HG03558 (cell line): ENCODE measurements around the gene BCDIN3D.
"Not testable (repeated sequence)": the region's sequence is repeated elsewhere in the genome, so short reads cannot be mapped to it uniquely, and the experiment has no call there.

Experiments
- ATAC-seq: cut with Tn5 transposase; IDR thresholded peaks from one replicate; pipeline ENCODE4 v1.9.1; 2021; ENCODE audit warnings: moderate number of reproducible peaks; ENCODE audit not compliant: unreplicated experiment; ENCODE audit errors: extremely low read depth

BCDIN3D gene

DNA sequence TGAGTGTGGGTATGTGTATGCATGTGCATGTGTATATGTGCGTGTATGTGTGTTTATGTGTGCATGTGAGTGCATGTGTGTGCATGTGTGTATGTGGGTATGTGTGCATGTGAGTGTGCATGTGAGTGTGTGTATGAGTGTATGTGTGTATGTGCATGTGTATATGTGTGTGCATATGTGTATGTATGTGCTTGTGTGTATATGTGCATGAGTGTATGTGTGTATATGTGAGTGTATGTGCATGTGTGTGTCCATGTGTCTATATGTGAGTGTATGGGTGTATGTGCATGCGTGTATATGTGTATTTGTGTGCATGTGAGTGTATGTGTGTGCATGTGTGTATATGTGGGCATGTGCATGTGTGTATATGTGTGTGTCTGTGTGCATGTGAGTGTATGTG lies 35.1 kb upstream of the BCDIN3D start:
- ATAC-seq: no peak

- no peak for ATAC-seq
Observed at GRCh38 chr12:49877066-49877465, 34.2 kb upstream of the BCDIN3D start.

DNA sequence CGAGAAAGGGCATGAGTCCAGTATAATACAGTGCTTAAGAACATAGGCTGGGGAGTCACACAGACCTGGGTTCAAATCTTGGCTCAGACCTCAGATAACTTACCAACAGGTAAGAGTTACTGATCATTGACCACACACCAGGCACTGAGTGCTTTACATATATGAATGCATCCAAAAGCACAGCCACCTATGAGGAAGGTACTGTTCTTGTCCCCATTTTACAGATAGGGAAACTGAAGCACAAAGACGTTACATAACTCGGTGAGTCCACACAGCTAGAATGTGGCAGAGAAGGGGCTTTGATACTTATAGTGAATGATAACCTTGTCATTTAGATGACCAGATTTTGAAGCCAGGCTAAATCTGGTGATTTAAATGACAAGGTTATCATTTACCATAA lies 33.2 kb upstream of the BCDIN3D start:
- no peak for ATAC-seq

GRCh38 chr12:49875115-49875720 lies 32.3 kb upstream of the BCDIN3D start:
- no peak for ATAC-seq

- no peak for ATAC-seq
Observed at GRCh38 chr12:49874142-49874897, 31.4 kb upstream of the BCDIN3D start.

DNA sequence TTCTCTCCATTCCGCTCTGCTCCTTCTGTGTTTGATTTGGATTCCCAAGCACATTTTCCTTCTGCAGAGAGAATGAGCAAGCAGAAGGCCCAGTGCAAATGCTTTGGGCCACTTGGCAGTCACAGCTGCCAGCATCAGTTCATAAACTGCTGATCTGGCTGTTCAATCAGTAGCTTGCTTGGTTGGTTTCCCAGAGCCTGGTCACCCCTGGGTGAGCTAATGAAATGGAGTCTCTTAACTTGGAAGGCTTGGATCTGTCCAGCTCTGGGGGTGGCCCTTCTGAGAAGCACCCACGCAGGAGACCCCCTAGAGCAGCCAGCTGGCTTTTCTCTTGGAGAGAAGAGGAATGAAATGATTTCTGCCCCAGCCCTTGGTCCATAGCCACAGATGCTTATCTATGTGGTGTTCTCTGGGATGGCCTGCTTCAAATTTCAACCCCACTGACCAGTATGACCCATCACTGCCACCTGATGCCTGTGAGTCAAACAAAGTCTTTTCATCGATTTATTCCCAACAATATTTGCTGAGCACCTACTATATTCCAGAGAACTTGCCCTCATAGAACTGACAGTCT lies 30.5 kb upstream of the BCDIN3D start:
- ATAC-seq: no peak

DNA sequence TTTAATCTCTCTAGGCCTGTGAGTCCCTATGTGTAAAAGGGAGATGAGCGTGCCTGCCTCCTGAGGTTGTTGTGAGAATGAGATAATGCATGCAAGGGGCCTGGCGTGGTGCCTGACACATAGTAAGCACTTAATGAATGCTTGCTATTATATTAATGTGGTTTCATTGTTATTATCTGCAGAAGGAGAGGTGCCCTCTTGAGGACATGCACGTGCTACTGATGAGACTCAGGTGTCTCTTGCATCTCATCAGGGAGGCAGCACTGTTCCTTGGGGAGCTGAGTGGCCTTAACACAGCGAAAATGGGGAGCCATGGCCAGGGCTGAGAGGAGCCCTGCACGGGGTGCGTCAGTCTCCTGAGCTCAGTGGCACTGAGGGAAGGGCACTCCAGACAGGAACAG lies 29.9 kb upstream of the BCDIN3D start:
- ATAC-seq: no peak

GRCh38 chr12:49872381-49872780 lies 29.5 kb upstream of the BCDIN3D start:
- no peak for ATAC-seq

DNA sequence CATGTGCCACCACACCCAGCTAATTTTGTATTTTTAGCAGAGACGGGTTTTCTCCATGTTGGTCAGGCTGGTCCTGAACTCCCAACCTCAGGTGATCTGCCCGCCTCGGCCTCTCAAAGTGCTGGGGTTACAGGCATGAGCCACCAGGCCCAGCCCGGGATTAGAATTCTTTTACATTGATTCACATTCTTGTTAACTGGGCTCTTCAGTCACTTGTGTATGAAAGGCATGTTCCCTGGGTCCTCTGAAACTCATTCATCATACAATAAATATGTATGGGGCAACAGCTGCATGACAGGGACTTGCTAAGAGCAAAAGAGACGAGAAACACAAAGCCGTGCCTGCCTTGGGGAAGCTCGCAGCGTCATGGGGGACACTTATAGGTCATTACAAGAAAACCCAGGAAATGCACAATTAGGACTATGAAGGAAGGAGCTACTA lies 28.9 kb upstream of the BCDIN3D start:
- not testable (repeated sequence) for ATAC-seq

GRCh38 chr12:49871263-49871561 lies 28.3 kb upstream of the BCDIN3D start:
- no peak for ATAC-seq

DNA sequence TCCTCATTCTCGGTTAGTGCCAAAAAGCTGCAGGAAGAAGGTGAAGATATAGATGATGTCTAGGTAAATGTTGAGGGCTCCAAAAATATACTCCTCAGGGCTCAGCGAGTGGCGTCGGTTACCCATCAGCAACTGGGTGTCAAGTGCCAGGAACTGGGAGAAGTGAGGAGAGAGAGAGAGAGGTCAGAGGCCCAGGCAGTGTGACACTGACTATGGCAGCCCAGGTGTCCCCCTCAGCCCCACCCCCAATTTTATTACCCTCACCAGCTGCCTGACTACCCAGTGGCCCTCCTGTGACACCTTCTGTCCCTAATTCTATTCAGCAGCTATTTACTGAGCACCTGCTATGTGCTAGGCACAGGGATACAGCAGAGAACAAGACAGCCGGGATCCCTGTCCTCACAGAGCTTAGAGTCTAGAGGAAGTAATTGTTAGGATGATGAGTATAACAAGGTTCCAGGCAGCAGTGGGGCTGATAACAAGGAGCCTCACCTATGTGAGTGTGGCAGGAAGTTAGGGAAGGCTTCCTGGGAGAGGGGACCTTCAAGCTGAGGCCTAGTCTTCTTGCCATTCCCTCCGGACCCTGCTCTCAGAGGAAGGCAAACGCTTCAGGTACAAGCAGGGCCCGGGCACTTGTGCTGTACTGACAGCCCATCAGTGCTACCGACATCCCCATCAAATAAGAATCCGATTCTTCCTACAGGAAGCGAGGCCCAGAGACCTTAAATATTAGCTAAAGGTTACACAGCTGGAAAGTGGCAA lies 27.8 kb upstream of the BCDIN3D start:
- ATAC-seq: no peak

DNA sequence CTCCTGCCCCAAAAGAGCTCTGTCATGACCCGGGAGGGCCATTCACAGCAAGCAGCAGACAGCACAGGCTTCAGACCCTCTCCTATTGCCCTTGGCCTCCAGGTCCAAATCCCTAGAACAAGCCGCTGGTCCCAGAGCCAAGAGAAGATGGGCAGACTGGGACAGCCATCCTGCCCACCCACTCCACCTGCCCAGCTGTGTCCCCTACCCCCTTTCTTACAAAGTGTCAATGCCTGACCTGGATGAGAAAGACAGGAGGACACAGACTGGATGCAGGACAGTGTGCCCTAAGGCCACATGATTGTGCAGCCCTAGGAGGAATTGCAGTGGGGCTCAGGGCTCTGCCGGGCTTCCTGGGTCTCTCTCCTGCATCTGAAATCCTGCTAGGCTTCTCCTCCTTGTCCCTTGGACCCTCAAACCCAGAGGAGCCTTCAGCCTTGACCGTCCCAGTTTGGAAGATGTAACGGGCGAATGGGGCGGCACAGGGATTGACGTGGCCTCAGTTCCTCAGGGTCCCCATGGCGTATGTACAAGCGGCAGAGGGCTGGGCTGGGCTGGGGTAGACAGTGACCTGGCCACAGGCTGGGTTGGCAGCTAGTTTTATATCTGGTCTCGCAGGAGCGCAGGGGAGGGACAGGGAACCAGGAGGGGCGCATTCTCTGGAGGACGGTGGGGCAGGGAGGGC lies 27.1 kb upstream of the BCDIN3D start:
- no peak for ATAC-seq

DNA sequence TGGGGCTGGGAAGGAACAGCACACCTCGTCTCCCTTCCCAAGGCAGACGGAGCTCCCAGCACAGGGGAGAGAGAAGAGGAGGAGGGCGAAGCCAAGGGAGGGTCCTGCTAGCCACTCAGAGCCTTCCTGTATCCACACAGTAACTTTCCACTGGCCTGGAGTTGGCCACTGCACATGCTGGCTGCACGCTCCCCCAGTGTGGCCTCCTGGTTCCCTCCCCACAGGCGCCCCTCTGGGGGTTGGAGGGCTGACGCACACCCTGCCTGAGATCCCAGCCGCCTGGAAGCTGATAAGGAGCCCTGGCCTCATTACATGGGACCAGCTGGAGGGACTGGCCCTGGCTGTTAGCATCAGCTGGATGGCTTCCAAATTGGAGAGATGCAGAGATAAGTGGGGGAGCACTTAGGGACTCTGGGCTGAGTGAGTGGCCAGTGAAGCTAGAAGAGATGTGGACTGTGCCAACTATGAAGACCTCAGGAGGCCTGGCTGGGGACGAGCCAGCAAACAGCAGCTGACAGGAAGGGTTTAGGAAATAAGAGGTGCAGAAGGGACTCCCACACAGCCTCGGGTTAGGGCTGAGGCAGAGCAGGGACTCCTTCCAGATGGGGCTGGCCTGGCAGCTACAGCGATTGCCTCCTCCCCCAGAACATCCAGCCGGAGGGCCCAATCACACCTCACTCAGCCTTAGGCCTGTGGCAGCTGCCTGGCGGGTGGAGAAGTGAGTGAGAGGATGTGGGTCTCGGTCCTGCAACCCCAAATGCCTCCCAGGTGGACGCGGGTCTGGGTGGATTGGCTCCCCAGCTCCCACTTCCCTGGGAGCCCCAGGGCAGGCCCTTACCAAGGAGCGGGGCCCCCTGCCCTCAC lies 26.3 kb upstream of the BCDIN3D start:
- no peak for ATAC-seq

DNA sequence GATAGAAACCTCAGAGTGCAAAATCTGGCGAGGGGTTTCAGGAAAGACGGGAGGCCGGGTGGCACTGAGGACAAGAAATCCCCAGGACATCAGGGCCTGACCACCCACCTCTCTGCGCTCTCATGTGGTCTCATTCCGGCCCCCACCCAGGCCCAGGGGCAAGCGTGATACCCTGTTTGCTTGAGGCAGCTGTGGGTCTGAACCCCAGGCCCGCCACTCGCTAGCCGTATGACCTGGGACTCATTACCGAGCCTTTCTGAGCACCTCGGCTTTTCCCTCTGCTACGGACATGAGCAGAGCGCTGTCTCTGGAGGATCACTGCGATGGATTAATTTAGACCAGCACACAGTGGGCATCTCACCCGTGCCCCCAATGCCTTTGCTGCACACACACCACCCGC lies 25.5 kb upstream of the BCDIN3D start:
- no peak for ATAC-seq

DNA sequence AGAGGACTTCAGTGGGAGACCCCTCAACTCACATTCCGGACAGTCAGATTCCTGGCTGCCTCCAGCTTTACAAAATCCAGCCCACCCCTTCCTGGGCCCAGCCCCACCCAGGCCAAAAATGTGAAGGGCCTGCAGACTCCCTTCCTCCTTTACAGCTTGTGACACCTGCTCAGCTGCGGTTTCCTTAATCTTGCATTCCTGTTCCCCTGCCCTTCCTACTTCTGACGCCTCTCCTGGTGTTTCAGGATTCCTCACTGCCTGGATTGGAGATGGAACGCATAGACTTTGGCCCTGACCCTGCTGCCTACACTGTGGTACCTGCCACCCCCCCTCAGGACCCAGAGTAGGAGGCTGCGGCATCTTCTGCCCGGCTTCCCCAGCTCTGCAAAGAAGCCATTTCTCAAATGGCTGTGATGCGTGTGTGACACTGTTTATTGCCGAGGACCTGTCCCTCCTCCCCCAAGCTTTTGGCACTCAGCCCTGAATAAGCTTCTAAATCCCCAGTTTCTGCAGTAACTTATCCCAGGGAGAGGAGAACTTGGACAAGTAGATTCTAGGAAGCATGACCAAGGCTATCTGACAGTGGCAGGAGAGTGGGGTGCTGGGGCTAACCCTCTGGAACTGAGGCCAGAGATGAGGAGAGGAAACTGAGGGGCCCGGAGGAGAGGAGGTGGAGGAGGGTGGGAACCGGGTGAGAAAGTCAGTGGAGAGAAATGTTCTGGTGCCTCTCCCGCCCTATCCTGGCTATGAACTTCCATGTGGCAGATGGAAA lies 24.9 kb upstream of the BCDIN3D start:
- no peak for ATAC-seq

GRCh38 chr12:49866859-49867569 lies 24.1 kb upstream of the BCDIN3D start:
- no peak for ATAC-seq

- ATAC-seq: no peak
Observed at GRCh38 chr12:49865782-49866135, 22.9 kb upstream of the BCDIN3D start.

GRCh38 chr12:49865109-49865781 lies 22.3 kb upstream of the BCDIN3D start:
- no peak for ATAC-seq
